Neural progenitor cell (in vitro differentiated cells): ENCODE data around the gene PTPRN2. TPM values are rescaled to one million over a fixed set of nuclear protein-coding genes. Genes with fewer than 3 reads are reported as not detected.

Experiments
- DNase-seq: peaks from one replicate; pipeline ENCODE4 v3.0.0-alpha.2; 2016; ENCODE audit warnings: low spot score
- H2AFZ ChIP-seq: fragments of 200-600 bp; sonication (generic); replicated peaks from 2 replicates; pipeline ENCODE4 v1.6.1; 2016; ENCODE audit warnings: antibody characterized with exemption
- H3F3A ChIP-seq: fragments of 200-600 bp; sonication (generic); 2 replicates; pipeline ENCODE4 v1.6.1; 2016; ENCODE audit warnings: antibody characterized with exemption, low read depth
- H3K27ac ChIP-seq: fragments of 200-600 bp; sonication (generic); 2 replicates; pipeline ENCODE4 v1.5.1; 2016; ENCODE audit warnings: mild to moderate bottlenecking
- H3K27me3 ChIP-seq: fragments of 200-600 bp; sonication (generic); 2 replicates; pipeline ENCODE4 v1.6.1; 2016; ENCODE audit warnings: mild to moderate bottlenecking, moderate library complexity
- H3K36me3 ChIP-seq: fragments of 200-600 bp; sonication (generic); 2 replicates; pipeline ENCODE4 v1.5.1; 2016
- H3K4me1 ChIP-seq: fragments of 200-600 bp; sonication (generic); 2 replicates; pipeline ENCODE4 v1.6.1; 2016; ENCODE audit warnings: mixed run types
- H3K4me2 ChIP-seq: fragments of 200-600 bp; sonication (generic); 2 replicates; pipeline ENCODE4 v1.6.1; 2016
- H3K4me3 ChIP-seq: fragments of 200-600 bp; sonication (generic); 2 replicates; pipeline ENCODE4 v1.5.1; 2016
- H3K79me2 ChIP-seq: fragments of 200-600 bp; sonication (generic); 2 replicates; pipeline ENCODE4 v1.6.1; 2016; ENCODE audit warnings: low read depth
- H3K9ac ChIP-seq: fragments of 200-600 bp; sonication (generic); 2 replicates; pipeline ENCODE4 v1.6.1; 2016
- H3K9me3 ChIP-seq: fragments of 200-600 bp; sonication (generic); 2 replicates; pipeline ENCODE4 v1.5.1; 2016; ENCODE audit warnings: low read depth
- H4K20me1 ChIP-seq: fragments of 200-600 bp; sonication (generic); 2 replicates; pipeline ENCODE4 v1.6.1; 2016; ENCODE audit warnings: low read depth
- H3K27ac Mint-ChIP-seq: 3 replicates; pipeline ENCODE4 v1.8.0; 2021; ENCODE audit warnings: mixed read lengths
- H3K27me3 Mint-ChIP-seq: 2 replicates; pipeline ENCODE4 v1.8.0; 2022; ENCODE audit warnings: low read depth, mild to moderate bottlenecking, inconsistent platforms, moderate library complexity, mixed read lengths; ENCODE audit not compliant: insufficient read depth
- H3K36me3 Mint-ChIP-seq: 3 replicates; pipeline ENCODE4 v1.8.0; 2021; ENCODE audit warnings: mixed read lengths
- H3K4me1 Mint-ChIP-seq: 3 replicates; pipeline ENCODE4 v1.8.0; 2021; ENCODE audit warnings: mixed read lengths
- H3K4me3 Mint-ChIP-seq: 3 replicates; pipeline ENCODE4 v1.8.0; 2021; ENCODE audit warnings: mild to moderate bottlenecking, moderate library complexity, mixed read lengths
- H3K9me3 Mint-ChIP-seq: 3 replicates; pipeline ENCODE4 v1.8.0; 2020; ENCODE audit warnings: mixed read lengths
- CTCF ChIP-seq: fragments of 200-600 bp; sonication (generic); IDR thresholded peaks from 2 replicates; pipeline ENCODE4 v1.5.1; 2017; ENCODE audit warnings: antibody characterized with exemption, mild to moderate bottlenecking
- EZH2 ChIP-seq: fragments of 200-600 bp; sonication (generic); IDR thresholded peaks from 2 replicates; pipeline ENCODE4 v1.6.1; 2017; ENCODE audit warnings: antibody characterized with exemption, mild to moderate bottlenecking, moderate library complexity
- EZH2phosphoT487 ChIP-seq: fragments of 200-600 bp; sonication (generic); IDR thresholded peaks from 2 replicates; pipeline ENCODE4 v1.6.1; 2017; ENCODE audit warnings: antibody characterized with exemption
- total RNA-seq: library from RNA; depleted of rRNA; stranded (reverse); fragments of >200 nt; gene quantifications from 2 replicates; pipeline ENCODE4 v1.2.3, GENCODE V29; 2015; ENCODE audit warnings: low replicate concordance

PTPRN2 gene
- total RNA-seq, 1 donor from 2014 or later = 3.0 TPM

- no peaks in the 10 kb centered on the region for H3K27me3 ChIP-seq
- H3F3A ChIP-seq = no peaks in the 10 kb centered on the region
- H3K4me1 ChIP-seq = peaks cover 10% of the 10 kb centered on the region
- no peak overlapping the region for H3K9ac ChIP-seq
- H3K4me2 ChIP-seq = no peak overlapping the region
- no peaks in the 10 kb centered on the region for H4K20me1 ChIP-seq
- peaks cover 13% of the 10 kb centered on the region for H3K27me3 Mint-ChIP-seq
- H3K9me3 ChIP-seq = no peaks in the 10 kb centered on the region
- no peaks in the 10 kb centered on the region for H3K36me3 ChIP-seq
- no peak overlapping the region for H2AFZ ChIP-seq
- no peak for DNase-seq
- H3K4me3 Mint-ChIP-seq = no peak overlapping the region
- no peak for TF ChIP-seq EZH2
- TF ChIP-seq EZH2phosphoT487 = no peak
- TF ChIP-seq CTCF = no peak
- peaks cover 4% of the 10 kb centered on the region for H3K36me3 Mint-ChIP-seq
- H3K79me2 ChIP-seq = no peaks in the 10 kb centered on the region
- H3K27ac Mint-ChIP-seq = peak overlapping the region; percentile 37
- no peak overlapping the region for H3K27ac ChIP-seq
- H3K4me3 ChIP-seq = no peak overlapping the region
- peaks cover 41% of the 10 kb centered on the region for H3K4me1 Mint-ChIP-seq
- H3K9me3 Mint-ChIP-seq = peaks cover 19% of the 10 kb centered on the region
These were observed 522.3 kb downstream of the PTPRN2 start for GRCh38 chr7:158065340-158065739.

- Mint-ChIP-seq H3K4me1 (peaks cover 35% of the 10 kb centered on the region), H3K27ac (peak overlapping the region; percentile 37), H3K9me3 (peaks cover 13% of the 10 kb centered on the region), H3K27me3 (peaks cover 8% of the 10 kb centered on the region), H3K4me3 (no peak overlapping the region), H3K36me3 (no peaks in the 10 kb centered on the region)
- H3K9ac ChIP-seq = no peak overlapping the region
- no peak for DNase-seq
- no peaks in the 10 kb centered on the region for H3F3A ChIP-seq
- H3K4me2 ChIP-seq = no peak overlapping the region
- no peak overlapping the region for H3K4me3 ChIP-seq
- peaks cover 7% of the 10 kb centered on the region for H3K4me1 ChIP-seq
- H3K27me3 ChIP-seq = no peaks in the 10 kb centered on the region
- no peak for TF ChIP-seq CTCF
- H4K20me1 ChIP-seq = no peaks in the 10 kb centered on the region
- no peak overlapping the region for H3K27ac ChIP-seq
- no peaks in the 10 kb centered on the region for H3K36me3 ChIP-seq
- H2AFZ ChIP-seq = no peak overlapping the region
- no peaks in the 10 kb centered on the region for H3K79me2 ChIP-seq
- H3K9me3 ChIP-seq = no peaks in the 10 kb centered on the region
These were observed 523.0 kb downstream of the PTPRN2 start for GRCh38 chr7:158064631-158065030.

GRCh38 chr7:158063850-158064610, 523.6 kb downstream of the PTPRN2 start:
- no peaks in the 10 kb centered on the region for H3F3A ChIP-seq
- H3K4me1 ChIP-seq = peaks cover 6% of the 10 kb centered on the region
- H3K79me2 ChIP-seq = no peaks in the 10 kb centered on the region
- no peak overlapping the region for H3K4me2 ChIP-seq
- peaks cover 31% of the 10 kb centered on the region for H3K4me1 Mint-ChIP-seq
- H3K9me3 Mint-ChIP-seq = peaks cover 12% of the 10 kb centered on the region
- no peak for DNase-seq
- H2AFZ ChIP-seq = no peak overlapping the region
- peaks cover 8% of the 10 kb centered on the region for H3K27me3 Mint-ChIP-seq
- H3K27ac Mint-ChIP-seq = no peak overlapping the region
- no peaks in the 10 kb centered on the region for H3K36me3 Mint-ChIP-seq
- H4K20me1 ChIP-seq = no peaks in the 10 kb centered on the region
- H3K4me3 ChIP-seq = no peak overlapping the region
- no peak overlapping the region for H3K9ac ChIP-seq
- no peak overlapping the region for H3K4me3 Mint-ChIP-seq
- no peaks in the 10 kb centered on the region for H3K9me3 ChIP-seq
- H3K27ac ChIP-seq = no peak overlapping the region
- no peak for TF ChIP-seq EZH2phosphoT487
- TF ChIP-seq CTCF = no peak
- TF ChIP-seq EZH2 = no peak
- H3K27me3 ChIP-seq = no peaks in the 10 kb centered on the region
- H3K36me3 ChIP-seq = no peaks in the 10 kb centered on the region
